HCT116 (cell line): ENCODE measurements around the gene RWDD1. TPM values are rescaled to one million over a fixed set of nuclear protein-coding genes. Genes with fewer than 3 reads are reported as not detected.
A peak's percentile ranks its signal among the peaks of the same experiment; 100 is the strongest.

Experiments
- ATAC-seq: fragments of 200-7000 bp; cut with Tn5 transposase; 2 replicates; pipeline ENCODE4 v1.9.1; 2020; ENCODE audit warnings: mild to moderate bottlenecking, moderate library complexity
- BruUV-seq: library from RNA; stranded (reverse); fragments of 400-500 nt; replicated peaks from 2 replicates; lab custom pipeline; 2021; lab: Mats Ljungman, UMichigan
- CTCF ChIA-PET: fragments of 300-600 bp; sonication (Branson Sonifier 250); formaldehyde crosslinking; loops from one replicate; lab custom pipeline; 2021; ENCODE audit warnings: antibody characterized with exemption; lab: Charles Lee
- POLR2A ChIA-PET: fragments of 300-600, 350-600 bp; sonication (Branson Sonifier 250); formaldehyde crosslinking; loops from one replicate; lab custom pipeline; 2021; ENCODE audit warnings: antibody characterized with exemption; lab: Charles Lee
- RAD21 ChIA-PET, 2 experiments: fragments of 300-600 bp; sonication (Branson Sonifier 250); formaldehyde crosslinking; loops; one replicate each; lab custom pipeline; 2023; ENCODE audit warnings: low total read pairs in 2 of 2; ENCODE audit not compliant: uncharacterized antibody in 2 of 2, unreplicated experiment in 2 of 2, low non-redundant PET in 1 of 2; lab: Charles Lee
- DNase-seq: peaks from one replicate; pipeline ENCODE4 v3.0.0-alpha.2; 2010; ENCODE audit warnings: low read depth, low spot score
- H2AFZ ChIP-seq: fragments of 200-600 bp; shearing (Covaris generic), sonication (generic); 2 replicates; pipeline ENCODE4 v1.6.1; 2017; ENCODE audit warnings: low read depth, mixed run types, mixed read lengths, antibody characterized with exemption, low read length; ENCODE audit not compliant: poor library complexity, severe bottlenecking
- H3K27ac ChIP-seq: 2 replicates; pipeline ENCODE4 v1.5.1; 2012; ENCODE audit warnings: low read depth, low read length
- H3K27me3 ChIP-seq: fragments of 200-600 bp; sonication (generic); 2 replicates; pipeline ENCODE4 v1.6.1; 2016; ENCODE audit warnings: mixed run types, low read length, mixed read lengths; ENCODE audit not compliant: insufficient read depth
- H3K36me3 ChIP-seq, 2 experiments: fragments of 200-500 bp in 1 of 2; fragments of 200-600 bp in 1 of 2; sonication (Bioruptor generic) in 1 of 2; sonication (generic) in 1 of 2; 2 replicates each; pipeline versions ENCODE4 v1.5.1 to v1.6.1; 2014 to 2016; ENCODE audit warnings: low read length in 2 of 2, inconsistent platforms in 1 of 2, mixed read lengths in 1 of 2, mixed run types in 1 of 2; ENCODE audit not compliant: insufficient read depth in 2 of 2, control insufficient read depth in 1 of 2
- H3K4me1 ChIP-seq, 2 experiments: fragments of 200-600 bp in 1 of 2; sonication (generic) in 1 of 2; 2 replicates each; pipeline versions ENCODE4 v1.5.1 to v1.6.1; 2012 to 2017; ENCODE audit warnings: low read length in 2 of 2, inconsistent platforms in 1 of 2, mild to moderate bottlenecking in 1 of 2, mixed read lengths in 1 of 2, mixed run types in 1 of 2, moderate library complexity in 1 of 2; ENCODE audit not compliant: insufficient read depth in 2 of 2, control insufficient read depth in 1 of 2
- H3K4me2 ChIP-seq: fragments of 200-600 bp; sonication (generic); 2 replicates; pipeline ENCODE4 v1.6.1; 2017; ENCODE audit warnings: mixed run types, low read length, mixed read lengths
- H3K4me3 ChIP-seq, 2 experiments: fragments of 200-600 bp in 1 of 2; sonication (generic) in 1 of 2; replicated peaks in 1 of 2; 2 replicates each; pipeline ENCODE4 v1.5.1; 2011 to 2016; ENCODE audit warnings: low read length in 2 of 2, control low read depth in 1 of 2, low read depth in 1 of 2, mild to moderate bottlenecking in 1 of 2, mixed read lengths in 1 of 2, mixed run types in 1 of 2
- H3K79me2 ChIP-seq: fragments of 200-600 bp; sonication (generic); 2 replicates; pipeline ENCODE4 v1.6.1; 2017; ENCODE audit warnings: mild to moderate bottlenecking, mixed run types, low read length, moderate library complexity, mixed read lengths; ENCODE audit not compliant: insufficient read depth
- H3K9ac ChIP-seq: fragments of 200-600 bp; sonication (generic); 2 replicates; pipeline ENCODE4 v1.6.1; 2016; ENCODE audit warnings: low read length, mixed read lengths
- H3K9me2 ChIP-seq: fragments of 200-600 bp; sonication (generic), shearing (Covaris generic); 2 replicates; pipeline ENCODE4 v1.6.1; 2017; ENCODE audit warnings: mixed run types, mild to moderate bottlenecking, moderate library complexity; ENCODE audit not compliant: insufficient read depth
- H3K9me3 ChIP-seq, 2 experiments: fragments of 200-500 bp in 1 of 2; fragments of 200-600 bp in 1 of 2; sonication (Bioruptor generic) in 1 of 2; sonication (generic) in 1 of 2; 2 replicates each; pipeline ENCODE4 v1.6.1; 2014 to 2017; ENCODE audit warnings: low read length in 2 of 2, mixed read lengths in 2 of 2, inconsistent platforms in 1 of 2, low read depth in 1 of 2, mild to moderate bottlenecking in 1 of 2, mixed run types in 1 of 2, moderate library complexity in 1 of 2; ENCODE audit not compliant: control insufficient read depth in 1 of 2, insufficient read depth in 1 of 2
- H4K20me1 ChIP-seq: fragments of 200-600 bp; sonication (generic), shearing (Covaris generic); 2 replicates; pipeline ENCODE4 v1.6.1; 2017; ENCODE audit warnings: mixed run types, mild to moderate bottlenecking, moderate library complexity; ENCODE audit not compliant: insufficient read depth
- CBX3 ChIP-seq: IDR thresholded peaks from 2 replicates; pipeline ENCODE4 v1.6.1; 2012; ENCODE audit warnings: low read depth
- FOSL1 ChIP-seq: IDR thresholded peaks from 2 replicates; pipeline ENCODE4 v1.6.1; 2012; ENCODE audit warnings: low read depth
- POLR2AphosphoS5 ChIP-seq: IDR thresholded peaks from 2 replicates; pipeline ENCODE4 v1.6.1; 2011; ENCODE audit warnings: mild to moderate bottlenecking, low read depth, low read length, moderate library complexity
- RAD21 ChIP-seq: IDR thresholded peaks from 2 replicates; pipeline ENCODE4 v1.6.1; 2012; ENCODE audit warnings: low read depth, mild to moderate bottlenecking
- ZNF274 ChIP-seq: fragments of 200-500 bp; sonication (Bioruptor generic); IDR thresholded peaks from 2 replicates; pipeline ENCODE4 v1.6.1; 2014; ENCODE audit warnings: mild to moderate bottlenecking, low read depth, low read length, inconsistent platforms
- intact Hi-C: fragments of 100-400 bp; cut with micrococcal nuclease; formaldehyde crosslinking; loops from 2 replicates; pipeline ENCODE4 v1.10.0; 2022
- total RNA-seq: library from RNA; stranded (reverse); gene quantifications from one replicate; pipeline ENCODE4 v1.2.1, GENCODE V29; 2021; ENCODE audit not compliant: unreplicated experiment
- TF ChIP-seq, protein P1 (sequence below), 3 experiments: fragments of 200-600 bp in 1 of 3; sonication (generic) in 1 of 3; IDR thresholded peaks in 2 of 3; conservative IDR thresholded peaks in 1 of 3; 2 replicates each; pipeline ENCODE4 v1.5.1; 2012 to 2017; ENCODE audit warnings: low read depth in 2 of 3, low read length in 2 of 3, antibody characterized with exemption in 1 of 3, borderline replicate concordance in 1 of 3, control low read depth in 1 of 3, mild to moderate bottlenecking in 1 of 3, mixed read lengths in 1 of 3, mixed run types in 1 of 3, moderate library complexity in 1 of 3; ENCODE audit not compliant: insufficient read depth in 1 of 3
- TF ChIP-seq, protein P2 (sequence below): IDR thresholded peaks from 2 replicates; pipeline ENCODE4 v1.6.1; 2012; ENCODE audit warnings: low read depth
- TF ChIP-seq, protein P3 (sequence below): IDR thresholded peaks from 2 replicates; pipeline ENCODE4 v1.6.1; 2012

RWDD1 gene
- total RNA-seq, 1 experiment from 2014 or later: 24.4 TPM

DNA sequence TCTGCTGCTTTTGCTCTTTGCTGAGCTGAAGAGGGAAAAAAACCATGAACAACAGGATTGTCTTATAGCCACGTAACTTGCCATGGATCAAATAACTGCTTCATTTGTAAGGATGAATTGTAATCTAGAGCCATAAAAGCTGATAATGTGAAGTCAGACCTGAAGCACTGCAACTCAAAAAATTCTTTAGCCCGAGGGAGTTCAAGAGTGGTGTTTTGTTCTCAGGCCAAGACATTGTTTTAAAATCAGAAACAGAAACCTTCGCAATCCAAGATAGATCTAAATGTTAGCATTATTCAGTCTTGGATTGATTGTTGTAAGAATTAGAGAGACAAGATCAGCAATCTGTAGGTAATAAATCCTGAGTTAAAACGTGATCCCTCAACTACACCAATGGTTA, 25.7 kb upstream of the RWDD1 start, which contains the start of gene TRAPPC3L:
TRAPPC3L (minus strand) TSS at position 34 of the 400 bp plus-strand sequence. CDS start 170 bp downstream, outside the sequence.
- CTCF ChIA-PET: interaction anchor here (1.3 kb wide), 1 partner anchor 16 kb away, joined by 4 read pairs; no protein-coding TSS in a partner anchor
- POLR2A ChIA-PET: no interaction called here

More for the DNA sequence above, 25.7 kb upstream of the RWDD1 start, which contains the start of gene TRAPPC3L:
- Histone ChIP-seq H3K36me3 (no peaks in the 10 kb centered on the region), H3K27me3 (no peaks in the 10 kb centered on the region), H3K79me2 (no peaks in the 10 kb centered on the region), H3K9ac (no peak within 1 kb of the TSS), H3K27ac (no peak within 1 kb of the TSS), H3K4me2 (no peak within 1 kb of the TSS), H3K4me3 (no peak within 1 kb of the TSS), H3K9me3 (no peaks in the 10 kb centered on the region), H4K20me1 (no peaks in the 10 kb centered on the region), H3K9me2 (no peaks in the 10 kb centered on the region), H2AFZ (peak within 1 kb of the TSS; percentile 54), H3K4me1 (no peaks in the 10 kb centered on the region)
- no peak for TF ChIP-seq CBX3
- TF ChIP-seq RAD21: no peak
- no peak for TF ChIP-seq ZNF274
- TF ChIP-seq, protein P1, sequence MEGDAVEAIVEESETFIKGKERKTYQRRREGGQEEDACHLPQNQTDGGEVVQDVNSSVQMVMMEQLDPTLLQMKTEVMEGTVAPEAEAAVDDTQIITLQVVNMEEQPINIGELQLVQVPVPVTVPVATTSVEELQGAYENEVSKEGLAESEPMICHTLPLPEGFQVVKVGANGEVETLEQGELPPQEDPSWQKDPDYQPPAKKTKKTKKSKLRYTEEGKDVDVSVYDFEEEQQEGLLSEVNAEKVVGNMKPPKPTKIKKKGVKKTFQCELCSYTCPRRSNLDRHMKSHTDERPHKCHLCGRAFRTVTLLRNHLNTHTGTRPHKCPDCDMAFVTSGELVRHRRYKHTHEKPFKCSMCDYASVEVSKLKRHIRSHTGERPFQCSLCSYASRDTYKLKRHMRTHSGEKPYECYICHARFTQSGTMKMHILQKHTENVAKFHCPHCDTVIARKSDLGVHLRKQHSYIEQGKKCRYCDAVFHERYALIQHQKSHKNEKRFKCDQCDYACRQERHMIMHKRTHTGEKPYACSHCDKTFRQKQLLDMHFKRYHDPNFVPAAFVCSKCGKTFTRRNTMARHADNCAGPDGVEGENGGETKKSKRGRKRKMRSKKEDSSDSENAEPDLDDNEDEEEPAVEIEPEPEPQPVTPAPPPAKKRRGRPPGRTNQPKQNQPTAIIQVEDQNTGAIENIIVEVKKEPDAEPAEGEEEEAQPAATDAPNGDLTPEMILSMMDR (IDR thresholded peaks at IDR 0.05 in 2 of 3, conservative IDR thresholded peaks at IDR 0.05 in 1 of 3; ENCODE audit: borderline replicate concordance in 1 of 3, insufficient read depth in 1 of 3, low read depth in 2 of 3, low read length in 2 of 3): no peak
- TF ChIP-seq, protein P2, sequence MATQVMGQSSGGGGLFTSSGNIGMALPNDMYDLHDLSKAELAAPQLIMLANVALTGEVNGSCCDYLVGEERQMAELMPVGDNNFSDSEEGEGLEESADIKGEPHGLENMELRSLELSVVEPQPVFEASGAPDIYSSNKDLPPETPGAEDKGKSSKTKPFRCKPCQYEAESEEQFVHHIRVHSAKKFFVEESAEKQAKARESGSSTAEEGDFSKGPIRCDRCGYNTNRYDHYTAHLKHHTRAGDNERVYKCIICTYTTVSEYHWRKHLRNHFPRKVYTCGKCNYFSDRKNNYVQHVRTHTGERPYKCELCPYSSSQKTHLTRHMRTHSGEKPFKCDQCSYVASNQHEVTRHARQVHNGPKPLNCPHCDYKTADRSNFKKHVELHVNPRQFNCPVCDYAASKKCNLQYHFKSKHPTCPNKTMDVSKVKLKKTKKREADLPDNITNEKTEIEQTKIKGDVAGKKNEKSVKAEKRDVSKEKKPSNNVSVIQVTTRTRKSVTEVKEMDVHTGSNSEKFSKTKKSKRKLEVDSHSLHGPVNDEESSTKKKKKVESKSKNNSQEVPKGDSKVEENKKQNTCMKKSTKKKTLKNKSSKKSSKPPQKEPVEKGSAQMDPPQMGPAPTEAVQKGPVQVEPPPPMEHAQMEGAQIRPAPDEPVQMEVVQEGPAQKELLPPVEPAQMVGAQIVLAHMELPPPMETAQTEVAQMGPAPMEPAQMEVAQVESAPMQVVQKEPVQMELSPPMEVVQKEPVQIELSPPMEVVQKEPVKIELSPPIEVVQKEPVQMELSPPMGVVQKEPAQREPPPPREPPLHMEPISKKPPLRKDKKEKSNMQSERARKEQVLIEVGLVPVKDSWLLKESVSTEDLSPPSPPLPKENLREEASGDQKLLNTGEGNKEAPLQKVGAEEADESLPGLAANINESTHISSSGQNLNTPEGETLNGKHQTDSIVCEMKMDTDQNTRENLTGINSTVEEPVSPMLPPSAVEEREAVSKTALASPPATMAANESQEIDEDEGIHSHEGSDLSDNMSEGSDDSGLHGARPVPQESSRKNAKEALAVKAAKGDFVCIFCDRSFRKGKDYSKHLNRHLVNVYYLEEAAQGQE: no peak
- TF ChIP-seq POLR2AphosphoS5: no peak
- TF ChIP-seq, protein P3, sequence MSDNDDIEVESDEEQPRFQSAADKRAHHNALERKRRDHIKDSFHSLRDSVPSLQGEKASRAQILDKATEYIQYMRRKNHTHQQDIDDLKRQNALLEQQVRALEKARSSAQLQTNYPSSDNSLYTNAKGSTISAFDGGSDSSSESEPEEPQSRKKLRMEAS: no peak
- no peak for TF ChIP-seq FOSL1
- ATAC-seq (no peak), DNase-seq (no peak)
- RAD21 ChIA-PET: no interaction called here
- intact Hi-C loops: no loop called here
- BruUV-seq: no TSS peak
